ENCODE measurements around the gene HPS4.

DNA sequence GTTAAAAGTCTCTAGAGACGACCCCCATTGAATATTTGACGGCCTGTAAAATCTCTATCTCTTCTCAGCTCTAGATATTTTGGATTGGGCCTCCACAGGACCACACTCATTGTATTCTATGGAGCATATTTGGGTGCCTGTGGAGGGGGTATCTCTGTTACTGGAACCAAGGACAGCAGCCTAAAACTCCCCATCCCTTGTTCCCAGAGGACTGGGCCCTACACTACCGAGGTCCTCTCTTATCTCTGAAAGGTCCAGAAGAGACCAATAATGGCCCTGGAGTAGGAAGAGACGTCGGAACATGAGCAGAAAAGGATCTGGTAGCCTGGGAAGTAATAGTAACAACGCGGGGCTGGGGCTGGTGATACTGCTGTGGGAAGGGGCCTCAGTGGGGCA, 542 bp downstream of the HPS4 start:
- TF ChIP-seq POLR2A (IDR thresholded peaks at IDR 0.05) = no peak
- TF ChIP-seq, protein P1, sequence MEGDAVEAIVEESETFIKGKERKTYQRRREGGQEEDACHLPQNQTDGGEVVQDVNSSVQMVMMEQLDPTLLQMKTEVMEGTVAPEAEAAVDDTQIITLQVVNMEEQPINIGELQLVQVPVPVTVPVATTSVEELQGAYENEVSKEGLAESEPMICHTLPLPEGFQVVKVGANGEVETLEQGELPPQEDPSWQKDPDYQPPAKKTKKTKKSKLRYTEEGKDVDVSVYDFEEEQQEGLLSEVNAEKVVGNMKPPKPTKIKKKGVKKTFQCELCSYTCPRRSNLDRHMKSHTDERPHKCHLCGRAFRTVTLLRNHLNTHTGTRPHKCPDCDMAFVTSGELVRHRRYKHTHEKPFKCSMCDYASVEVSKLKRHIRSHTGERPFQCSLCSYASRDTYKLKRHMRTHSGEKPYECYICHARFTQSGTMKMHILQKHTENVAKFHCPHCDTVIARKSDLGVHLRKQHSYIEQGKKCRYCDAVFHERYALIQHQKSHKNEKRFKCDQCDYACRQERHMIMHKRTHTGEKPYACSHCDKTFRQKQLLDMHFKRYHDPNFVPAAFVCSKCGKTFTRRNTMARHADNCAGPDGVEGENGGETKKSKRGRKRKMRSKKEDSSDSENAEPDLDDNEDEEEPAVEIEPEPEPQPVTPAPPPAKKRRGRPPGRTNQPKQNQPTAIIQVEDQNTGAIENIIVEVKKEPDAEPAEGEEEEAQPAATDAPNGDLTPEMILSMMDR (IDR thresholded peaks at IDR 0.05 in 4 of 5, conservative IDR thresholded peaks at IDR 0.05 in 1 of 5) = no peak
